ENCODE results near the gene OR10R2. TPM values are rescaled to one million over a fixed set of nuclear protein-coding genes. Genes with fewer than 3 reads are reported as not detected.
"Not testable (repeated sequence)": the region's sequence is repeated elsewhere in the genome, so short reads cannot be mapped to it uniquely, and the experiment has no call there.

The OR10R2 gene, protein sequence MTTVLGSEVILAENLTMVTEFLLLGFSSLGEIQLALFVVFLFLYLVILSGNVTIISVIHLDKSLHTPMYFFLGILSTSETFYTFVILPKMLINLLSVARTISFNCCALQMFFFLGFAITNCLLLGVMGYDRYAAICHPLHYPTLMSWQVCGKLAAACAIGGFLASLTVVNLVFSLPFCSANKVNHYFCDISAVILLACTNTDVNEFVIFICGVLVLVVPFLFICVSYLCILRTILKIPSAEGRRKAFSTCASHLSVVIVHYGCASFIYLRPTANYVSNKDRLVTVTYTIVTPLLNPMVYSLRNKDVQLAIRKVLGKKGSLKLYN
- total RNA-seq: not detected in 2 replicates

DNA sequence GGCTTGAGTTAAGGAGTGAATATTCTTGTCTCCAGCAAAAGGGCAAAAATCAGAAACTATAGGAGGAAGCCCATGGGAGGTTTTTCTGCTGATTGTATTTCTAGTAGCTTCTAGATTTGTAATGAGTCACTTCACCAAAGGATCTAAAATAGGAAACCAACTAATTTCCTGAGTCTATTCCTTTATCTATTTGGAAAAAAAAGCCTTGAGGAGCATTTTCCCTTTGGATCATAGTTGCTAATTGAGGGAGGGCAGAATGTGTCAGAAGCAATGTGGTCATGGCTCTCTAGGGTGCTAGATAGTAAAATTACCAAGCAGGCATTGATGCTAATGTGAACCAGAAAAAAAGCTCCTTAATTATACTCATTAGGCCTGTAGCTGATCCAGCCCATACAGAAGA lies at the start of gene OR10R2:
Gene OR10R2, plus strand, starts transcription at position 301 of the 400 bp plus-strand sequence. CDS start 106 bp downstream, outside the sequence.
- no peak for DNase-seq (ENCODE audit: low read depth, low spot score)

DNA sequence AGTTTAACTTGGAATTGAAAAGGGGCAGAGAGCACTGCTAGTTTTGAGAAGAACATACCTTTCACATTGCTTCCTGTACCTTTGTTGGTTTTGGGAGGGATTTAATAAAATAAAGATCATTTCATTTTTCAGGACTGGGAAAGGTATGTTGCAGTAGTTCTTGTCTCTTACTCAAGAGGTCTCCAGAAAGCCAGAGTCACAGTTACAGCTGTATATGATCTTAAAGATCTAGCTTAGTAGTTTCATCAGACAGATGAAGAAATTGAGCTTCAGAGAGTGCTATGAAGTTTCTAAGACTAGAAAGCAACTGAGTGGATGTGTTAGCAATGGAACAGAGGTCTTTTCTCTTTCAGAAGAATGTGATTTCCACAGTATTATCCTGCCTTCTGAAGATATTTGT lies 47.0 kb upstream of the OR10R2 start:
- DNase-seq (ENCODE audit: low read depth, low spot score): no peak

DNA sequence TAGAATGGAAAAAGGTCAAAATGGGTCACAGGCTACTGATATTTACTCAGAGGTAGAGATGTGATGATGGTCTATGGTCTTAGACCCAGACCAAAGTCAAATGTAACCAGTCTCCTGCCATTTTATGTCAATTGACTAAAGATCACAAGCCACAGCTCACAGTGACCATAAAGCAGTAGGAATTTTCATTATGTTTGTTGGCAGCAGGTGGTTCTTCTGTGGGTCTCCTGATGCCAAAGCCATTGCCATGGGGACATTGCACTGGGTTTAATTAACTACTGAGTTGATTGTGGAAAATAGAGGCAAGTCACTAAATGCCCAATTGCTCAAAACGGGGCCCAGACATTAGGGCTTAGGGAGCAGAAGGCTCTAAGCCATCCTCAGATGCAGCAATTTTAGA lies 45.9 kb upstream of the OR10R2 start, which contains the start of gene OR10K2:
Gene OR10K2, minus strand, starts transcription at position 101 of the 400 bp plus-strand sequence. CDS start 5,371 bp downstream, outside the sequence.
- DNase-seq (ENCODE audit: low read depth, low spot score): no peak

DNA sequence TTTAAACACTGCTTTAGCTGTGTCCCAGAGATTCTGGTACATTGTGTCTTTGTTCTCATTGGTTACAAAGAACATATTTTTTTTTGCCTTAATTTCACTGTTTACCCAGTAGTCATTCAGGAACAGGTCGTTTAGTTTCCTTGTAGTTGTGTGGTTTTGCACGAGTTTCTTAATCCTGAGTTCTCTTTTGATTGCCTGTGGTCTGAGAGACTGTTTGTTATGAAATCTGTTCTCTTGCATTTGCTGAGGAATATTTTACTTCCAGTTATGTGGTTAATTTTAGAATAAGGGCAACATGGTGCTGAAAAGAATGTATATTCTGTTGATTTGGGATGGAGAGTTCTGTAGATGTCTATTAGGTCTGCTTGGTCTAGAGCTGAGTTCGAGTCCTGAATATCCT lies 41.9 kb upstream of the OR10R2 start:
- DNase-seq (ENCODE audit: low read depth, low spot score): not testable (repeated sequence)

DNA sequence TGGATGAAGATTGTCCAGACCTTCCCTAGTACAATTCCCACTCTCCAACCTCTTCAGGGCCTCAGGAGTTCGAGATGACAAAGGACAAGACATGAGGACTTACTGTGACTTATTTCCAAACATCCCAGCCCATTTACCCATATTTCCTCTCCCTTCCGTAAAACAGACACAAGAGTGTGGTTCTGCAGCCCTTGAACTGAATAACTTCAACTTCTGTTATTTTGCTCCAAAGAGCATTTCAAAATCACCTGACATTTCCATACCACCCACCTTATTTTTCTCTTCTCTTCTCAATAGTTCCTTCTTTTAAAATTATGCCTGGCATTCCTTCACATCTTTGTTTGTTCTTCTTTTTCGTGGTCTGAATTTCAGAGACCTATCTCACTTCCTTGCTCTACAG lies 37.3 kb upstream of the OR10R2 start:
- DNase-seq (ENCODE audit: low read depth, low spot score): no peak

DNA sequence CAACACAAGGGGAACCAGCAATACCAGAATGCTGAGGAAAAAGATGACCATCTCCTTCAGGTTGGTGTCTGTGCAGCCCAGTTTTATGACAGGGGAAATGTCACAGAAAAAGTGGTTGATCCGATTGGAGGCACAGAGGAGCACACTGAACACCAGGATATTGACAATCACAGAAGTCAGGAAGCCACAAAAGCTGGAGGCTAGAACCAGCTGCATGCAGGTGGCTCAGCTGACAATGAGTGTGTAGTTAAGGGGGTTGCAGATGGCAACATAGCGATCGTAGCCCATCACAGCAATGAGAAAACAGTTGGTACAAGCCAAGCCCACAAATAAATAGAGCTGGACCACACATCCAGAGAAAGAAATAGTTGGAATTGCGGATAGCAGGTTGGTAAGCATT lies 26.6 kb upstream of the OR10R2 start:
- no peak for DNase-seq (ENCODE audit: low read depth, low spot score)

DNA sequence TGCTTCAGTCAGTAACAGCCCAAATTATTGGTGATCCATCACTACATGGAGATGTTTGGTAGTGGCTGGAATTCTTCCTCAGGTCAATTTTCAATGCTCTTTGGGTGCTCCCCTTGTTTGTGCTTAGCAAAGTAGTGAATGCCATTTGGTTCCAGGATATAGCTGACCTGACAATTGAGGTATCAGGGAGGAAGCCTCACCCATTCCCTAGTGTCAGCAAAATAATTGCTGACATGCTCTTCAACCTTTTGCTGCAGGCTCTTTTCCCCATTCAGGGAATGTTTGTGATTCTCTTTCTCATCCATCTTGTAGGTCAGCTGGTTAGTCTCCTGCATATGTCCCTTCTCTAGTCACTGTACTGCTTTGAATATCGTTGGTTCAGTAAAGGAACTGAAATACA lies 17.5 kb upstream of the OR10R2 start:
- no peak for DNase-seq (ENCODE audit: low read depth, low spot score)

DNA sequence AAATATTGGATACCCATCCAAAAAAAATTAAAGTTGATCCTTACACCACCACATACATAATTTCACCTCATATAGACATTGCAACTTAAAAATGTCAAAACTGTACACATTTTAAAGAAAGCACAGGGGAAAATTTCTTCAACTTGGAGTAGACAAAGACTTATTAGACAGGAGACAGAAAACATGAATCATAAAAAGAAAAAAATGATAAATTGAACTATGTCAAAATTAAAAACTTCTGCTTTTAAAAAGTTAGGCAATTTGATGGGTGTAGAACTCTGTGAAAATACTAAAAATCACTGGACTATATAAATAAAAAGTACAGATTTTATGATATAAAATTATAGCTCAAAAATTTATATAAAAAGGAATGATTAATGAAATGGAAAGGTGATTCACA lies 14.8 kb upstream of the OR10R2 start:
- no peak for DNase-seq (ENCODE audit: low read depth, low spot score)

DNA sequence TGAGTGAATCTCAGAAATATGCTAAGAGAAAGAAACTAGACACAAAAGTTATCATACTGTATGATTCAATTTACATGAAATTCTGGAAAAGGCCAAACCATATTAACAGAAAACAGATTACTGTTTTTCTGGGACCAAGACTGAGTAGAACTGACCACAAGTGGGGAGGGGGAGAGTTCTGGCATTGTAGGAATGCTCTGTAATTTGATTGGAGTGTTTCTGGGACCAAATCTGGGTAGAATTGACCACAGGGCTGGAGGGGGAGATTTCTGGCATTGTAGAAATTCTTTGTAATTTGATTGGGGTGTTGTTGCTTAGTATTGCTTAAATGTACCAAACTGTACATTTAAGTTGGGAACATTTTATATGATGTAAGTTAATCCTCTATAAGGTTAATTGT lies 13.8 kb upstream of the OR10R2 start:
- DNase-seq (ENCODE audit: low read depth, low spot score): no peak

DNA sequence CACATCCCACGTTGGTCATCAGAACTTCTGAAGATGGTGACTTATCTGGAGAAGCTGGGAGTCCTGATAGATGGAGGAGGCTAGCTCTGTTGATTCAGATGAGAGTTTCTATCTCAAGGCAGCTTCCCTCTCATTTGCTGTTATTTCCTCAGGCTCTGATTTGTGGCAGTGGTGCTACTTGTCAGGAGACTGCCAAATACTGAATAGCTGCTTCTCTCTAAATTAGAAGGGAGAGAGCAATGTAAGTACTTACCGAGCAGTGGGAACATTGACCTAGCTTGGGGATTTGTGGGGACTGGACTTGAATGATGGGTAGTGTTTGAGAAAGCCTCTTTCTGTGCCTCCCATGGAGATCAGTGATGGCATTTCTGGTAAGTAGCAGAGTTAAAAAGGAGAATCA lies 10.5 kb upstream of the OR10R2 start, which contains the start of gene OR10K1:
Gene OR10K1, plus strand, starts transcription at position 301 of the 400 bp plus-strand sequence. CDS start 3,728 bp downstream, outside the sequence.
- DNase-seq (ENCODE audit: low read depth, low spot score): no peak

DNA sequence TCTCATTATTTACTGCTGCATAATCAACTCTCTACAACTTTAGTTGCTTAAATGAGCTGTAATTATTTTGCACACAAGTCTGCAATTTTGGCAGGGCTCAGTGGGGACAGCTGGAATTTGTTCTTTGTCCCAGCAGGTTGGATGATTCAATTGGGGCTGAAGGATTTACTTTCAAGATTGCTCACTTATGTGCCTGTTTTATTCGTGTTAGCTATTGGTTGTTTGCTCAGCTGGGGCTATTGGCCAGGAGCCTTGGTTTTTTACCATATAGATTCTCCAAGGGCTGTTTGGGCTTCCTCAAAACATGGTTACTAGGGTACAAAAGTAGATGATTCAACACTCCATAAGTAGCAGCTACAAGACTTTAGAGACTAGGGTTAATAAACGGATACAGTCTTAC lies 13.4 kb downstream of the OR10R2 start:
- DNase-seq (ENCODE audit: low read depth, low spot score): no peak

DNA sequence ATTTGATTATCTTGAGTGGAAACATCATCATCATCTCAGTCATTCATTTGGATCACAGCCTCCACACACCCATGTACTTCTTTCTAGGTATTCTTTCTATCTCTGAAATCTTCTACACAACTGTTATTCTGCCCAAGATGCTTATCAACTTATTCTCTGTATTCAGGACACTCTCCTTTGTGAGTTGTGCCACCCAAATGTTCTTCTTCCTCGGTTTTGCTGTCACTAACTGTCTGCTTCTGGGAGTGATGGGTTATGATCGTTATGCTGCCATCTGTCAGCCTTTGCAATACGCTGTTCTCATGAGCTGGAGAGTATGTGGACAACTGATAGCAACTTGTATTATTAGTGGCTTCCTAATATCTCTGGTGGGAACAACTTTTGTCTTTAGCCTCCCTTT lies 19.3 kb downstream of the OR10R2 start:
- no peak for DNase-seq (ENCODE audit: low read depth, low spot score)

DNA sequence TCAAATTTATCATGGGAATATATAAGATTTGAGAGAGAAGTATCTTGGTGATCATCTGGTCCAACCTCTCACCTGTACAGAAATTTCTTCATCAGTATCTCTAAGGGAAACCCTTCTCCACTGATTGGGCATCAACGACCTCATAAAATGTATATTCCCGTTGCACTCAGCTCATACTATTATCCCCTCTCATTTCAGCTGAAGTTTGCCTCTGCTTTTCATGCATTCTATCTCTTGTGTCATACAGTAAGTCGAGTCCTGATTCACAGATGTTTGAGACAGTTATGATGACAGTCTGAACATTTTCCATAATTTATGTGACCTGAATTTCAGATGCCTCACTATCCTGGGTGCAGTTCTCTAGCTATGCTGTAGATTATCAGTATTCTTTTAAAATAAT lies 21.0 kb downstream of the OR10R2 start:
- no peak for DNase-seq (ENCODE audit: low read depth, low spot score)

DNA sequence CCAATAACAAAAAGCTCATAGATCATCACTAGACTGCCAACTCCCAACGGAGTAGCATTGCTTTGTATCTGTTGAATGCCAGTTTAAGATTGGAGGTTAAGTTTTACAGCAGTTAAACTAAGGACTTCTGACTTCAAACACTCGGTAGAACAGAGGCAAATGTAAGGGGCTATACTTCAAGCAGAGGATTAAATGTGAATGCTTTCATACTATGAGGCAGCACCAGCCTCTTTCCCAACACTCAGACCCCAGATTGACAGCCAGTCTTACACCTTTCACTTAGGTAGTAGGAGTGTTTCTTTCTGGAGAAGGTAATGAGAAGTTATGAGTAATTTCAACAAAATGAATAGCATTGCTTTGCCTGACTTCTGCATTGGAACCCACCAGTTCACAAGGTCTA lies 22.8 kb downstream of the OR10R2 start:
- DNase-seq (ENCODE audit: low read depth, low spot score): no peak

DNA sequence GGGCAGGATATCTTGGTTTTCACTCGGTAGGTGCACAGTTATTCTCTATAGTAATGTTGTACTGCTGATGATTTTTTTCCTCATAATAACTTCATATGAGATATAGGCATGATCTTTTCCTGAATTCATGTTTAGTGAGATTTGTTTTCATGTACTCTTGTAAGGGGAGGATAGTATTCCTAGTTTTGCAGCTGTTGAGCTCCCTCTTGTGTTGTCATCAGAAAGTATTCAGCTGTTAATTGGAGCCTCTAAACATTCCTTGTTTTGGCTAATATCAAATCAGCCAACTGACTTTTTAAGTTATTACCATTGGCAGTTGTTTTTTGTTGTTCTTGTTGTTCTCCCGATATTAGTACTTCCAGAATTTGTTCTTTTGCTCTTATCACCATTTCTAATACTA lies 24.4 kb downstream of the OR10R2 start:
- no peak for DNase-seq (ENCODE audit: low read depth, low spot score)

DNA sequence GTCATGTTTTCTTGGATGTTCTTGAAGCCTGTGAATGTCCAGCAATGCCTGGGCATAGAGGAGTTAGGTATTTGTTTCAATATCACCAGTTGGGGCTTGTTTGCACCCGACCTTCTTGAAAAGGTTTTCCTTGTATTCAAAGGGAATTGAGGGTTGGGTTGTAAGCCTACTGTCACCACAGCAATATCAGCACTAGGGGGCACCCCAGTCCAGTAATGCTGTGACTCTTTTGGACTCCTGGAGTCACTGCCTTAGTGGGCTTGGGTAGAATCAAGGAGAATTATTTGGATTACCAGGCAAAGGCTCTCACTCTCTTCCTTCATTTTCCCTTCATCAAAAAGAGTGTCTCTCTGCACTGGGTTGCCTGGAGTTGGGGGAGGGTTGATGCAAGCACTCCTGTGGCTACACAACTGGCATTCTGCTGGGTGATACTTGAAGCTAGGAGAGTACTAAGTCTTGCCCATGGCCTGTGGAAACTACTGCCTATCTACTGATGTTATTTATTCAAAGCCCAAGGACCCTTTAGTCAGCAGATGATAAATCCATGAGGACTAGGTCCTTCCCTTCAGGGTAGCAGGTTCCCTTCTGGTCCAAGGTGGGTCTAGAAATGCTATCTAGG lies 34.5 kb downstream of the OR10R2 start:
- DNase-seq (ENCODE audit: low read depth, low spot score): no peak

DNA sequence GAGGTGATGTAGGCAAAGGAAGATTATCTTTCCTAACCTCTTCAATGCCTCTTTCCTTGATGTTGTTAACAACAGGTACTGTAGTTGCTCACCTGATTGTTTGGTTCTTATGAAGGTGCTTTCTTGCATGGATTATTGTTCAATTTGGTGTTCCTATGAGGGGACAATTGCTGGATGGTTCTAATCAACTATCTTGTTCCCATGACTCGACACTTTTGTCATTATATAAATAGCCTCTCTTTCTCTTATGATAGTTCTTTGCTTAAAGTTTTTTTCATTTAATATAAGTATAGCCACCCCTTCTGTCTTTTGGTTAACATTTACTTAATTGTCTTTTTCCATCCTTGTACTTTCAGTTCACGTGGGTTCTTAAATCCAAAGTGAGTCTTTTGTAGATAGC lies 35.5 kb downstream of the OR10R2 start:
- DNase-seq (ENCODE audit: low read depth, low spot score): no peak

DNA sequence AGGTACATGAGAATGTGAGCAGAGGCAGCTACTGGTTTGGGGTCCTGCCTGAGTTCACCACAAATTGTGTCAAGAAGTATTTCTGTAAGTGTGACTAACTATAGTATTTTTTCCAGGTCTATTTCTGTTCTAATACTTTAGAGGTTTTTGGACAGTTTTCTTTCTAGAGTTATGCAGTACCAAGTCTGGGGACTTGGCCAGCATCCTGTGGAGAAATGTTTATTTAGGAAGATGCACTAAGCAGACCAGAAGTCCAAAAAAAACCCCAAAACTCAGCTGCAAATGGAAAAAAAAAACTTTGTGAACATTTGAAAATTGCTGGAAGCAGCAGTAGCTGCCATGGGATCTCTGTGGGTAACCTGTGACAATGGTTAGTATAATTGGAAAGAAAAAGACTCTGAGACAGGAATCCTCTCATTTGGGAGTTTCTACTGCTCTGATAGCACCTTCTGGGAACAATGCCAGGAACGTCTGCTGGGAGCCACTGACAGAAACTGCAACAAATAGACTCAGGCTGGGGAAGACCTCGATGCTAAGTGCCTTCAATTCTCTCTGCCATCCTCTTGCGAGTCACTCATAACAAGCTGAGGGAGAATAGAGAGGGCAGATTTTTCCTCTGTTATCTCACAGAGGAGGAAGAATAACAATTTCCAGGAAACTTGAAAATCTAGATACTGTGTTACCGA lies 37.6 kb downstream of the OR10R2 start:
- no peak for DNase-seq (ENCODE audit: low read depth, low spot score)

DNA sequence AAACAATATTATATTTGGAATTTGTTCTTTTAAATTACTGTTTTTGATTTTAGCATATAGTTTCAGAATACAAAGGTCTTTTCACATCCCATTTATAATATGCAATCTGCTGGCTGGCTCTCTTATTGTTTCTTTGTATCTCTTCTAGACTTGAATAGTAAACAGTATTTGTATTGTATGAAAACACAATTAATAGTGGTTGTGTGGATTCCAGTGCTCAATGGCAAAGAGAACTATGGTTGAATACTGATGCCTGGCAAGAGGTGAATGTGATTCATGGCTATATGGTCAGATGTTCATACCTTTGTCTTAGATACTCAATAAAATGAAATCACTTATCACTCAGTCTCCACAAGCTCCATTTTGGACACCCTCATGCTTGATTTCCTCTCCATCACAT lies 44.9 kb downstream of the OR10R2 start:
- no peak for DNase-seq (ENCODE audit: low read depth, low spot score)

DNA sequence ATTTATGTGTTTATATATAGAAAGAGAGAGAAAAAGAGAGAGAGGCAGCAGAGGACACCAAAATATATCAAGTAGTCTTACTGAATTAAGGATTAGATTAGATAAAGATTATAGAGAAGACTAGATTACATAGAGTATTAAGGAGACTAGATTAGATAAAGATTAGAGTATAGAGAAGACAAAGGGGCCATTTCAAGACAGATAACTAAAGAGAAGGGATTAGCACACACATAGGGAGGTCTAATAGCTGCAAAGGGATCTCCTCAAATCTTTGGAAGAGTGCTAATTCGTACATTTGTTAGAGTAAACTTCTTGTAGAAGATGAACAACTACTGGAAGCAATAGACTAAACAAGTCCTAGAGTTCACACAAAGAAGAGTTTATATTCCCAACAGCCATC lies 48.0 kb downstream of the OR10R2 start:
- no peak for DNase-seq (ENCODE audit: low read depth, low spot score)

DNA sequence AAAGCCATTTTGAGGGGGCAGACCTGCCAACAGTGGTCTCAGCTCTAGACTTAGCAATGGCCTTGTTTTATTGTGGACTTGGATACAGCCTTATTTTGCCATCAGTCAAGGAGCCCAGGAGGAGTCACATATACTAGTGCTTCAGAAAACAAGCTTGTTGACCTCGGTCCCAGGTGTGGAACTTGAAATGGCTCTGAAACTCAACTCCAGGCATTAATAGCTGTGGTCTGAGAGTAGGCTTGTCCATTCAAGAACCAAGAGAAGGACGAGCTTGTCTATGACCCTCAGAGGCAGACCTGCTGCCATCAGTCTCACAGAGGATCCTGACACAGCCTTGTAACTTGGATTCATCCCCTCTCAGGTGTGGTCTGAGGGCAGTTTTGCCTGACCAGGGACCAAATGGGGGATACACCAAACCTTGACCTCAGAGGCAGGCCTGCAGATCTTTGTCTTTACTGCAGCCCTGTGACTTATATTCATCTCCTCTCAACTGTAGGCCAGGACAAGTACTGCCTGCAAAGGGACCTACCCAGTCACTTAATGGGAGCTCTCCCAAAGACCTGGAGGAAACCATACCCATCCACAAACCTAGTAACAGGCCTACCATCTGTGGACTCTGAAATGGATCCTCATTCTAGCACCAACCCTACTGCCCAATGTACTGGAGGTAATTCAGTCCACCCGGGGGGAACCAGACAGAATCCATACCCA lies 49.1 kb downstream of the OR10R2 start:
- DNase-seq (ENCODE audit: low read depth, low spot score): no peak

DNA sequence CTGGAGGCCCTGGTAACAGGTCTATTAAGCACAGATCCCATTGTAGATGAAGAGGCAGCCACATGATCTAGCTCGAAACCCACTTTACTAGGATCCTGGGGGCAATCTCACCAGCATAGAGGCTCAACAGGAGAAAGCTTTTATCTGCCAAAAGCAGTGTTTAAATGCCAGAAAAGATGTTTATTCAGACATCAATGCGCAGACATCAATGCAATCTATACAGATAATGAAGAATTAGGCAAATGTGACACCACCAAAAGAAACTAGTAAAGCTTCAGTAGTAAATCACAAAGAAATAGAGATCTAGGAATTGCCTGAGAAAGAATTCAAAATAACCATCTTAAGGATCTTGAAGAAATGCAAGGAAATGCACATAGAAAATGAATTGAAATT lies 49.6 kb downstream of the OR10R2 start:
- no peak for DNase-seq (ENCODE audit: low read depth, low spot score)

Measured in pulmonary artery endothelial cell (primary cell).